Loucy (cell line): ENCODE data around the gene MYMX.

Experiments used
- CTCF ChIP-seq: fragments of 200-600 bp; sonication (generic); conservative IDR thresholded peaks from 2 replicates; pipeline ENCODE4 v1.5.1; 2014; ENCODE audit warnings: mild to moderate bottlenecking, antibody characterized with exemption, low read length
- EZH2phosphoT487 ChIP-seq: fragments of 200-600 bp; IDR thresholded peaks from 2 replicates; pipeline ENCODE4 v1.6.1; 2018; ENCODE audit warnings: antibody characterized with exemption, mild to moderate bottlenecking, moderate library complexity, borderline replicate concordance

- no peak for TF ChIP-seq EZH2phosphoT487
- TF ChIP-seq CTCF = no peak
Observed at GRCh38 chr6:44223319-44224028, 6.7 kb downstream of the MYMX start, which contains the start of gene SLC29A1.
